ENCODE results near the gene EPHX1. TPM values are rescaled to one million over a fixed set of nuclear protein-coding genes. Genes with fewer than 3 reads are reported as not detected.
"Not testable (repeated sequence)": the region's sequence is repeated elsewhere in the genome, so short reads cannot be mapped to it uniquely, and the experiment has no call there.

Gene EPHX1
- total RNA-seq, 1 donor from 2014 or later = 34.0 TPM

- no peak for DNase-seq
Measured at GRCh38 chr1:225881081-225881958, 71.4 kb downstream of the EPHX1 start.

- DNase-seq = peak; percentile 66
Measured at GRCh38 chr1:225881959-225882693, 72.2 kb downstream of the EPHX1 start, which contains the start of gene TMEM63A. TMEM63A (minus strand) TSS chr1:225882380; CDS start chr1:225877580, 4,800 bp downstream.

- no peak for DNase-seq
Measured at GRCh38 chr1:225882694-225883615, 73.0 kb downstream of the EPHX1 start.

- no peak for DNase-seq
Measured at GRCh38 chr1:225883616-225884265, 73.8 kb downstream of the EPHX1 start.

- DNase-seq = no peak
Measured at GRCh38 chr1:225885336-225885735, 75.4 kb downstream of the EPHX1 start.

GRCh38 chr1:225886159-225887029 is 76.5 kb downstream of the EPHX1 start:
- DNase-seq = no peak

GRCh38 chr1:225887030-225887314 is 77.0 kb downstream of the EPHX1 start:
- DNase-seq = no peak

GRCh38 chr1:225887554-225888288 is 77.8 kb downstream of the EPHX1 start:
- not testable (repeated sequence) for DNase-seq

- no peak for DNase-seq
Measured at GRCh38 chr1:225888289-225888897, 78.5 kb downstream of the EPHX1 start.

- DNase-seq = no peak
Measured at GRCh38 chr1:225888898-225889601, 79.1 kb downstream of the EPHX1 start, which contains the start of gene LEFTY1. LEFTY1 (minus strand) TSS chr1:225889146; CDS start chr1:225889066, 80 bp downstream.

- DNase-seq = no peak
Measured at GRCh38 chr1:225889743-225890142, 79.8 kb downstream of the EPHX1 start.

GRCh38 chr1:225890346-225891228 is 80.7 kb downstream of the EPHX1 start:
- no peak for DNase-seq

- no peak for DNase-seq
Measured at GRCh38 chr1:225891229-225891972, 81.5 kb downstream of the EPHX1 start.

- DNase-seq = no peak
Measured at GRCh38 chr1:225892307-225892706, 82.4 kb downstream of the EPHX1 start.
